ENCODE data around the gene BRME1. TPM values are rescaled to one million over a fixed set of nuclear protein-coding genes. Genes with fewer than 3 reads are reported as not detected.

The BRME1 gene
- total RNA-seq, 4 donors from 2014 or later = 0.42 to 1.1 (median 0.78) TPM

GRCh38 chr19:13951799-13952153, 45.9 kb upstream of the BRME1 start:
- WGBS = 10% methylated on average over 20 of the region's 20 CpGs
- H3K9me3 ChIP-seq = no peaks in the 10 kb centered on the region
- H3K36me3 ChIP-seq = peaks cover 10 to 27% (median 26%) of the 10 kb centered on the region in 4 donors
- no peak for TF ChIP-seq POLR2A (IDR thresholded peaks at IDR 0.05; ENCODE audit: low read depth)
- no peak for TF ChIP-seq CTCF (IDR thresholded peaks at IDR 0.05)
- TF ChIP-seq POLR2AphosphoS5 (IDR thresholded peaks at IDR 0.05) = no peak
- TF ChIP-seq EP300 (IDR thresholded peaks at IDR 0.05) = no peak
- H3K4me1 ChIP-seq = peaks cover 11 to 24% (median 23%) of the 10 kb centered on the region in 4 donors
- DNase-seq (ENCODE audit: extremely low spot score) = no peak
- H3K4me3 ChIP-seq = peak overlapping the region; percentile 82 to 94 (median 94)
- H3K27me3 ChIP-seq = no peaks in the 10 kb centered on the region
- peak overlapping the region in 3 of 4 donors; percentile 21 to 86 (median 33) for H3K27ac ChIP-seq (replicated peaks in 1 of 4)
- intact Hi-C loops (cut with DNase I) = loop anchor here (5.0 kb wide), 1 partner anchor 51 kb away; no protein-coding TSS in a partner anchor

- peaks cover 3 to 20% (median 19%) of the 10 kb centered on the region in 4 donors for H3K36me3 ChIP-seq
- intact Hi-C loops (cut with DNase I) = loop anchor here (5.0 kb wide), 1 partner anchor 51 kb away; no protein-coding TSS in a partner anchor
- 89% methylated on average over 2 of the region's 2 CpGs for WGBS
- H3K27ac ChIP-seq (replicated peaks in 1 of 4) = no peak overlapping the region
- peaks cover 11 to 24% (median 23%) of the 10 kb centered on the region in 4 donors for H3K4me1 ChIP-seq
- no peak overlapping the region for H3K4me3 ChIP-seq
- no peak for DNase-seq (ENCODE audit: extremely low spot score)
- H3K27me3 ChIP-seq = no peaks in the 10 kb centered on the region
- TF ChIP-seq EP300 (IDR thresholded peaks at IDR 0.05) (no peak), POLR2AphosphoS5 (IDR thresholded peaks at IDR 0.05) (no peak), CTCF (IDR thresholded peaks at IDR 0.05) (no peak), POLR2A (IDR thresholded peaks at IDR 0.05; ENCODE audit: low read depth) (no peak)
- no peaks in the 10 kb centered on the region for H3K9me3 ChIP-seq
These were observed 45.1 kb upstream of the BRME1 start for GRCh38 chr19:13951043-13951442.

- Histone ChIP-seq H3K36me3 (no peaks in the 10 kb centered on the region), H3K4me3 (no peak overlapping the region), H3K4me1 (peaks cover 0 to under 1% (median 0%) of the 10 kb centered on the region in 4 donors), H3K9me3 (no peaks in the 10 kb centered on the region), H3K27me3 (no peaks in the 10 kb centered on the region), H3K27ac (replicated peaks in 1 of 4) (no peak overlapping the region)
- TF ChIP-seq CTCF (IDR thresholded peaks at IDR 0.05) (no peak), POLR2AphosphoS5 (IDR thresholded peaks at IDR 0.05) (no peak), EP300 (IDR thresholded peaks at IDR 0.05) (no peak), POLR2A (IDR thresholded peaks at IDR 0.05; ENCODE audit: low read depth) (no peak)
- 91% methylated on average over 4 of the region's 4 CpGs for WGBS
- DNase-seq (ENCODE audit: extremely low spot score) = no peak
- intact Hi-C loops (cut with DNase I) = no loop called here
These were observed 40.5 kb upstream of the BRME1 start for GRCh38 chr19:13946414-13946813.

GRCh38 chr19:13942023-13942684, 36.2 kb upstream of the BRME1 start:
- no peak for DNase-seq (ENCODE audit: extremely low spot score)
- Histone ChIP-seq H3K27ac (replicated peaks in 1 of 4) (no peak overlapping the region), H3K27me3 (peaks cover 0 to 17% (median 3%) of the 10 kb centered on the region in 4 donors), H3K9me3 (no peaks in the 10 kb centered on the region), H3K4me3 (no peak overlapping the region), H3K36me3 (no peaks in the 10 kb centered on the region), H3K4me1 (peaks cover 0 to 14% (median 12%) of the 10 kb centered on the region in 4 donors)
- WGBS = no CpG with 5 or more reads among the region's 1 CpG
- TF ChIP-seq POLR2A (IDR thresholded peaks at IDR 0.05; ENCODE audit: low read depth) (no peak), CTCF (IDR thresholded peaks at IDR 0.05) (no peak), POLR2AphosphoS5 (IDR thresholded peaks at IDR 0.05) (no peak), EP300 (IDR thresholded peaks at IDR 0.05) (no peak)
- intact Hi-C loops (cut with DNase I) = no loop called here

Data from esophagus muscularis mucosa (tissue), 4 donors.